ENCODE data around the gene KIAA1671.

The KIAA1671 gene

GRCh38 chr22:25094579-25094978, 142.1 kb downstream of the KIAA1671 start:
- Histone ChIP-seq H3K36me3 (ENCODE audit: insufficient read depth) (no peaks in the 10 kb centered on the region), H3K9ac (no peak overlapping the region), H3K79me2 (ENCODE audit: insufficient read depth, low read depth) (no peaks in the 10 kb centered on the region), H2AFZ (ENCODE audit: low read depth) (no peak overlapping the region), H3K4me1 (ENCODE audit: low read depth, poor library complexity, severe bottlenecking) (no peaks in the 10 kb centered on the region), H3K4me3 (IDR thresholded peaks at IDR 0.05; ENCODE audit: insufficient read depth, low read depth, low read length) (no peak overlapping the region), H3K27ac (no peak overlapping the region), H3K4me2 (no peak overlapping the region), H4K20me1 (ENCODE audit: insufficient read depth) (no peaks in the 10 kb centered on the region), H3K27me3 (ENCODE audit: insufficient read depth, low read depth) (no peaks in the 10 kb centered on the region)
- TF ChIP-seq CTCF (conservative IDR thresholded peaks at IDR 0.05; ENCODE audit: low read depth, low read length): no peak

GRCh38 chr22:25095869-25096268, 143.4 kb downstream of the KIAA1671 start:
- H3K4me1 ChIP-seq (ENCODE audit: low read depth, poor library complexity, severe bottlenecking): no peaks in the 10 kb centered on the region
- no peaks in the 10 kb centered on the region for H3K27me3 ChIP-seq (ENCODE audit: insufficient read depth, low read depth)
- H4K20me1 ChIP-seq (ENCODE audit: insufficient read depth): no peaks in the 10 kb centered on the region
- no peaks in the 10 kb centered on the region for H3K79me2 ChIP-seq (ENCODE audit: insufficient read depth, low read depth)
- no peak overlapping the region for H3K9ac ChIP-seq
- no peak overlapping the region for H3K27ac ChIP-seq
- H3K4me3 ChIP-seq (IDR thresholded peaks at IDR 0.05; ENCODE audit: insufficient read depth, low read depth, low read length): no peak overlapping the region
- TF ChIP-seq CTCF (conservative IDR thresholded peaks at IDR 0.05; ENCODE audit: low read depth, low read length): no peak
- no peak overlapping the region for H3K4me2 ChIP-seq
- H2AFZ ChIP-seq (ENCODE audit: low read depth): no peak overlapping the region
- no peaks in the 10 kb centered on the region for H3K36me3 ChIP-seq (ENCODE audit: insufficient read depth)

GRCh38 chr22:25096638-25097405, 144.3 kb downstream of the KIAA1671 start:
- Histone ChIP-seq H3K4me3 (IDR thresholded peaks at IDR 0.05; ENCODE audit: insufficient read depth, low read depth, low read length) (no peak overlapping the region), H3K79me2 (ENCODE audit: insufficient read depth, low read depth) (no peaks in the 10 kb centered on the region), H3K36me3 (ENCODE audit: insufficient read depth) (no peaks in the 10 kb centered on the region), H3K27ac (no peak overlapping the region), H2AFZ (ENCODE audit: low read depth) (no peak overlapping the region), H3K4me2 (no peak overlapping the region), H3K9ac (no peak overlapping the region), H4K20me1 (ENCODE audit: insufficient read depth) (no peaks in the 10 kb centered on the region), H3K27me3 (ENCODE audit: insufficient read depth, low read depth) (no peaks in the 10 kb centered on the region), H3K4me1 (ENCODE audit: low read depth, poor library complexity, severe bottlenecking) (no peaks in the 10 kb centered on the region)
- no peak for TF ChIP-seq CTCF (conservative IDR thresholded peaks at IDR 0.05; ENCODE audit: low read depth, low read length)

GRCh38 chr22:25098445-25099081, 146.0 kb downstream of the KIAA1671 start:
- H3K27me3 ChIP-seq (ENCODE audit: insufficient read depth, low read depth): no peaks in the 10 kb centered on the region
- TF ChIP-seq CTCF (conservative IDR thresholded peaks at IDR 0.05; ENCODE audit: low read depth, low read length): no peak
- H3K27ac ChIP-seq: no peak overlapping the region
- no peaks in the 10 kb centered on the region for H3K79me2 ChIP-seq (ENCODE audit: insufficient read depth, low read depth)
- no peak overlapping the region for H2AFZ ChIP-seq (ENCODE audit: low read depth)
- no peaks in the 10 kb centered on the region for H3K4me1 ChIP-seq (ENCODE audit: low read depth, poor library complexity, severe bottlenecking)
- no peaks in the 10 kb centered on the region for H4K20me1 ChIP-seq (ENCODE audit: insufficient read depth)
- H3K4me2 ChIP-seq: no peak overlapping the region
- no peak overlapping the region for H3K9ac ChIP-seq
- H3K4me3 ChIP-seq (IDR thresholded peaks at IDR 0.05; ENCODE audit: insufficient read depth, low read depth, low read length): no peak overlapping the region
- H3K36me3 ChIP-seq (ENCODE audit: insufficient read depth): no peaks in the 10 kb centered on the region

Data from KMS-11 (cell line).